Sigmoid colon (tissue), 7 donors: ENCODE results near the gene UNC80. TPM values are rescaled to one million over a fixed set of nuclear protein-coding genes. Genes with fewer than 3 reads are reported as not detected.

Source experiments
- DNase-seq: peaks from one replicate; pipeline ENCODE4 v3.0.0-alpha.2; 2019
- H3K27ac ChIP-seq, 4 donors: fragments of 200-600 bp; sonication (generic); one replicate each; pipeline ENCODE4 v1.5.1; 2016 to 2019; ENCODE audit warnings: mild to moderate bottlenecking in 1 of 4
- H3K27me3 ChIP-seq, 3 donors: fragments of 200-600 bp; sonication (generic); one replicate each; pipeline ENCODE4 v1.5.1; 2019; ENCODE audit warnings: mild to moderate bottlenecking in 1 of 3
- H3K36me3 ChIP-seq, 4 donors: fragments of 200-600 bp; sonication (generic); one replicate each; pipeline ENCODE4 v1.5.1; 2016 to 2019
- H3K4me1 ChIP-seq, 4 donors: fragments of 200-600 bp; sonication (generic); one replicate each; pipeline ENCODE4 v1.5.1; 2017 to 2019
- H3K4me3 ChIP-seq, 4 donors: fragments of 200-600 bp; sonication (generic); one replicate each; pipeline ENCODE4 v1.5.1; 2017 to 2019; ENCODE audit warnings: mild to moderate bottlenecking in 2 of 4, moderate library complexity in 1 of 4
- H3K9me3 ChIP-seq, 4 donors: fragments of 200-600 bp in 3 of 4; sonication (generic) in 3 of 4; one replicate each; pipeline versions ENCODE4 v1.5.1 to v1.6.1; 2013 to 2019
- CTCF ChIP-seq, 4 experiments: fragments of 450-650 bp in 3 of 4; fragments of 200-600 bp in 1 of 4; IDR thresholded peaks; one replicate each; pipeline ENCODE4 v1.5.1; 2016 to 2019; ENCODE audit warnings: antibody characterized with exemption in 4 of 4, mild to moderate bottlenecking in 3 of 4, moderate library complexity in 2 of 4
- EP300 ChIP-seq, 4 donors: sonication (generic); formaldehyde crosslinking; IDR thresholded peaks; one replicate each; pipeline ENCODE4 v1.6.1; 2017; ENCODE audit warnings: antibody characterized with exemption in 4 of 4
- POLR2A ChIP-seq, 2 donors: fragments of 450-650 bp; IDR thresholded peaks; one replicate each; pipeline ENCODE4 v1.6.1; 2016; ENCODE audit warnings: antibody characterized with exemption in 2 of 2, mild to moderate bottlenecking in 2 of 2, moderate library complexity in 2 of 2
- POLR2AphosphoS5 ChIP-seq, 4 donors: sonication (generic); formaldehyde crosslinking; IDR thresholded peaks; one replicate each; pipeline ENCODE4 v1.6.1; 2017; ENCODE audit warnings: antibody characterized with exemption in 4 of 4
- WGBS, 2 donors: extraction: QIAGEN DNeasy Blood & Tissue Kit; methylation state at CpG; one replicate each; pipeline ENCODE4 v1.1.7; 2013; 5-methylcytosine and 5-hydroxymethylcytosine counted together
- intact Hi-C: fragments of 100-400 bp; cut with DNase I; formaldehyde crosslinking; loops from one replicate; pipeline ENCODE4 v1.15.1; 2023
- polyA plus RNA-seq, 3 donors: library from polyadenylated mRNA; stranded (reverse); fragments of 200-250 nt; gene quantifications; one replicate each; pipeline ENCODE4 v1.2.3, GENCODE V29; 2013
- total RNA-seq, 4 donors: library from RNA; depleted of rRNA; stranded (reverse); fragments of >200 nt; gene quantifications; one replicate each; pipeline ENCODE4 v1.1.0, GENCODE V29; 2016
- donor health status: healthy with polysubstance abuse.
- donor health status: Bipolar disorder and iron deficiency.
- donor health status: healthy.

Gene UNC80
- total and polyA plus RNA-seq, 7 donors = 0.26 to 2.4 (median 0.83) TPM; not detected in 2

GRCh38 chr2:209938906-209939305 lies 167.3 kb downstream of the UNC80 start:
- peaks cover 0 to 23% (median 9%) of the 10 kb centered on the region in 4 donors for H3K4me1 ChIP-seq
- no peaks in the 10 kb centered on the region for H3K36me3 ChIP-seq
- intact Hi-C loops = loop anchor here (5.0 kb wide), 1 partner anchor 258 kb away; no protein-coding TSS in a partner anchor
- no peaks in the 10 kb centered on the region for H3K9me3 ChIP-seq
- no peaks in the 10 kb centered on the region for H3K27me3 ChIP-seq
- WGBS, 2 donors = 27 to 69% methylated on average over 1 of the region's 1 CpG
- H3K27ac ChIP-seq = no peak overlapping the region
- no peak for TF ChIP-seq POLR2AphosphoS5 (IDR thresholded peaks at IDR 0.05)
- TF ChIP-seq CTCF (IDR thresholded peaks at IDR 0.05) = no peak
- TF ChIP-seq POLR2A (IDR thresholded peaks at IDR 0.05) = no peak
- no peak for TF ChIP-seq EP300 (IDR thresholded peaks at IDR 0.05)
- DNase-seq = no peak
- no peak overlapping the region for H3K4me3 ChIP-seq

GRCh38 chr2:209940936-209941335 lies 169.3 kb downstream of the UNC80 start:
- H3K27me3 ChIP-seq = no peaks in the 10 kb centered on the region
- peaks cover 0 to 14% (median 5%) of the 10 kb centered on the region in 4 donors for H3K4me1 ChIP-seq
- no peaks in the 10 kb centered on the region for H3K36me3 ChIP-seq
- H3K4me3 ChIP-seq = no peak overlapping the region
- no peak overlapping the region for H3K27ac ChIP-seq
- whole genome bisulfite sequencing, 2 donors = 73 to 80% methylated on average over 6 of the region's 6 CpGs
- intact Hi-C loops = no loop called here
- no peak for DNase-seq
- no peaks in the 10 kb centered on the region for H3K9me3 ChIP-seq
- TF ChIP-seq POLR2A (IDR thresholded peaks at IDR 0.05) (no peak), CTCF (IDR thresholded peaks at IDR 0.05) (no peak), EP300 (IDR thresholded peaks at IDR 0.05) (no peak), POLR2AphosphoS5 (IDR thresholded peaks at IDR 0.05) (no peak)

- Histone ChIP-seq H3K4me1 (peaks cover 0 to 14% (median 5%) of the 10 kb centered on the region in 4 donors), H3K36me3 (no peaks in the 10 kb centered on the region), H3K27ac (no peak overlapping the region), H3K27me3 (no peaks in the 10 kb centered on the region), H3K4me3 (no peak overlapping the region), H3K9me3 (no peaks in the 10 kb centered on the region)
- TF ChIP-seq CTCF (IDR thresholded peaks at IDR 0.05) (no peak), EP300 (IDR thresholded peaks at IDR 0.05) (no peak), POLR2A (IDR thresholded peaks at IDR 0.05) (no peak), POLR2AphosphoS5 (IDR thresholded peaks at IDR 0.05) (no peak)
- DNase-seq = no peak
- WGBS, 2 donors = 78 to 86% methylated on average over 2 of the region's 2 CpGs
- intact Hi-C loops = no loop called here
Measured at GRCh38 chr2:209942426-209942825, 170.8 kb downstream of the UNC80 start.

- intact Hi-C loops = no loop called here
- TF ChIP-seq CTCF (IDR thresholded peaks at IDR 0.05) (no peak), POLR2AphosphoS5 (IDR thresholded peaks at IDR 0.05) (no peak)
- 81 to 84% methylated on average over 5 of the region's 5 CpGs for WGBS, 2 donors
Measured at GRCh38 chr2:209942936-209943605, 171.4 kb downstream of the UNC80 start.

GRCh38 chr2:209943776-209944175 lies 172.1 kb downstream of the UNC80 start:
- TF ChIP-seq POLR2AphosphoS5 (IDR thresholded peaks at IDR 0.05) (no peak), POLR2A (IDR thresholded peaks at IDR 0.05) (no peak)
- no peaks in the 10 kb centered on the region for H3K27me3 ChIP-seq
- peaks cover 0 to 14% (median 5%) of the 10 kb centered on the region in 4 donors for H3K4me1 ChIP-seq
- H3K36me3 ChIP-seq = no peaks in the 10 kb centered on the region
- intact Hi-C loops = no loop called here
- H3K4me3 ChIP-seq = no peak overlapping the region
- no peak for DNase-seq
- no peaks in the 10 kb centered on the region for H3K9me3 ChIP-seq
- H3K27ac ChIP-seq = no peak overlapping the region

More at GRCh38 chr2:209942936-209943605, 171.4 kb downstream of the UNC80 start:
- no peak overlapping the region for H3K4me3 ChIP-seq
- H3K36me3 ChIP-seq = no peaks in the 10 kb centered on the region
- no peak overlapping the region for H3K27ac ChIP-seq
- H3K27me3 ChIP-seq = no peaks in the 10 kb centered on the region
- H3K4me1 ChIP-seq = peaks cover 0 to 14% (median 5%) of the 10 kb centered on the region in 4 donors
- no peaks in the 10 kb centered on the region for H3K9me3 ChIP-seq
- DNase-seq = no peak
